ENCODE results near the gene CRB3. TPM values are rescaled to one million over a fixed set of nuclear protein-coding genes. Genes with fewer than 3 reads are reported as not detected.
"Not testable (repeated sequence)": the region's sequence is repeated elsewhere in the genome, so short reads cannot be mapped to it uniquely, and the experiment has no call there.

The CRB3 gene
- total RNA-seq, 1 experiment from 2014 or later, result 0.34 TPM

- not testable (repeated sequence) for H4K20me1 ChIP-seq (ENCODE audit: insufficient read depth, low read depth, low read length); H2AFZ ChIP-seq (ENCODE audit: low read length); H3K4me2 ChIP-seq (ENCODE audit: low read depth, low read length, poor library complexity, severe bottlenecking); H3K79me2 ChIP-seq (ENCODE audit: low read length); H3K9me2 ChIP-seq (replicated peaks; ENCODE audit: insufficient read depth, low read length); H3K36me3 ChIP-seq (ENCODE audit: insufficient read depth, low read length); DNase-seq; H3K9me3 ChIP-seq (ENCODE audit: low read length); H3K4me1 ChIP-seq (ENCODE audit: low read length); H3K4me3 ChIP-seq (ENCODE audit: low read length); H3K27ac ChIP-seq (ENCODE audit: low read length); H3K9ac ChIP-seq (ENCODE audit: low read length); H3K27me3 ChIP-seq (ENCODE audit: low read length)
Measured at GRCh38 chr19:6428692-6429418, 35.2 kb upstream of the CRB3 start.

DNA sequence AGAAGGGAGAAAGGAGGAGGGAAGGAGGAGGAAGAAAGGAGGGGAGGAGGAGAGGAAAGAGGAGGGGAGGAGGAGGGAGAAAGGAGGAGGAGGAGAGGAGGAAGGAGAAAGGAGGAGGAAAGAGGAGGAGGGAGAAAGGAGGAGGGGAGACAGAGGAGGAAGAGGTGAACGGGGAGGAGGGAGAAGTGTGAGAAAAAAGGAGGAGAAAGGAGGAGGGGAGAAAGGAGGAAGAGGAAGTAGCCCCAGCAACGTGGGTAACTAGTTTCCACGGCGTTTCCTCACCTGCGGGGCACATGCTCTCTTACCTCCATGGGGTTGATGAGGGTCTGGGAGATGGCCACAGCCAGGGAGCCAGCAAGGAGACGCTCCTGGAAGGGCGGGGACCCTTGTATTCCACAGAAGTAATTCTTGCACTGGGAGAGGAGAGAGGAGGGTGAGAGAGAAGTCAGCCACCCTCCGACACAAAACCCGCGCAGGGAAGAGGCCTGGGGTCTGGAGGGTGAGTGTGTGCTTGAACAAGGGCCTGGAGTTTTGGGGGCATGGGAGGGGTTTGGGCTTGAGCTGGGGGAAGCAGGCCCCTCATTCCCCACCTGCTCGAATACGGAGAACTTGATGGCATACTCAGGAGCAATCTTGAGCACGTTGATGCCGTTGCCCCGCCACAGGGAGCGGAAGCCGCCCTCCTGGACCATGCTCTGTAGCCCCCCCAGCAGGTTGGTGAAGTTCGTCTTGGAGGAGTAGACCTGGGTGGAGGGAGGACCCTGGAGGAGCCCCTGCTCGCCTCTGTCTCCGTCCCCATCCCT, 34.5 kb upstream of the CRB3 start:
- H3K36me3 ChIP-seq (ENCODE audit: insufficient read depth, low read length), result no peaks in the 10 kb centered on the region
- H3K9me2 ChIP-seq (replicated peaks; ENCODE audit: insufficient read depth, low read length), result no peaks in the 10 kb centered on the region
- no peaks in the 10 kb centered on the region for H3K79me2 ChIP-seq (ENCODE audit: low read length)
- H4K20me1 ChIP-seq (ENCODE audit: insufficient read depth, low read depth, low read length), result no peaks in the 10 kb centered on the region
- peak; percentile 67 for DNase-seq
- H3K4me2 ChIP-seq (ENCODE audit: low read depth, low read length, poor library complexity, severe bottlenecking), result no peak overlapping the region
- H3K4me3 ChIP-seq (ENCODE audit: low read length), result no peak overlapping the region
- H3K27ac ChIP-seq (ENCODE audit: low read length), result no peak overlapping the region
- no peaks in the 10 kb centered on the region for H3K9me3 ChIP-seq (ENCODE audit: low read length)
- peaks cover 7% of the 10 kb centered on the region for H3K4me1 ChIP-seq (ENCODE audit: low read length)
- no peaks in the 10 kb centered on the region for H3K27me3 ChIP-seq (ENCODE audit: low read length)
- H2AFZ ChIP-seq (ENCODE audit: low read length), result peak overlapping the region; percentile 53; the same call in 1 of the 2 replicates
- H3K9ac ChIP-seq (ENCODE audit: low read length), result no peak overlapping the region

DNA sequence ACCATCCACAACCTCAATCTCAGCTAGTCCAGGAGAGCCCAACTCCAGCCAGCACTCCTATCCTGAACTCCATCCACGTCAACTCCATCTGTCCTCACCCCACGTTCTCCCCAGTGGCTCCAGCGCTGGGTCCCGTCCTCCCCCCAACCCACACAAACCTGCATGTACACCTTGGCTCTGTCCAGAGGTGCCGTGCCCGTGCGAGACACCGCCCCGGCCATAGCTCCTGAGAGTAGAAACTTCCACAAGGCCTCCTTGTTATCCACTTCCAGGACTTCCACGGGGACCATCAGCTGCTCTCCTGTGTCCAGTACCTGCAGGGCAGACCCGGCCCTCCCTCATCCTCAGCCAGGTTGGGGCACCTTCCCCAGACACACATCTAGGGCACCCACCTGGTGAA, 32.2 kb upstream of the CRB3 start:
- no peak overlapping the region for H3K4me2 ChIP-seq (ENCODE audit: low read depth, low read length, poor library complexity, severe bottlenecking)
- no peaks in the 10 kb centered on the region for H4K20me1 ChIP-seq (ENCODE audit: insufficient read depth, low read depth, low read length)
- no peak overlapping the region for H3K4me3 ChIP-seq (ENCODE audit: low read length)
- no peak overlapping the region for H3K27ac ChIP-seq (ENCODE audit: low read length)
- no peaks in the 10 kb centered on the region for H3K79me2 ChIP-seq (ENCODE audit: low read length)
- no peak overlapping the region for H3K9ac ChIP-seq (ENCODE audit: low read length)
- H3K27me3 ChIP-seq (ENCODE audit: low read length), result no peaks in the 10 kb centered on the region
- no peaks in the 10 kb centered on the region for H3K9me3 ChIP-seq (ENCODE audit: low read length)
- DNase-seq, result no peak
- H3K4me1 ChIP-seq (ENCODE audit: low read length), result no peaks in the 10 kb centered on the region
- no peaks in the 10 kb centered on the region for H3K9me2 ChIP-seq (replicated peaks; ENCODE audit: insufficient read depth, low read length)
- no peak overlapping the region for H2AFZ ChIP-seq (ENCODE audit: low read length)
- H3K36me3 ChIP-seq (ENCODE audit: insufficient read depth, low read length), result no peaks in the 10 kb centered on the region

DNA sequence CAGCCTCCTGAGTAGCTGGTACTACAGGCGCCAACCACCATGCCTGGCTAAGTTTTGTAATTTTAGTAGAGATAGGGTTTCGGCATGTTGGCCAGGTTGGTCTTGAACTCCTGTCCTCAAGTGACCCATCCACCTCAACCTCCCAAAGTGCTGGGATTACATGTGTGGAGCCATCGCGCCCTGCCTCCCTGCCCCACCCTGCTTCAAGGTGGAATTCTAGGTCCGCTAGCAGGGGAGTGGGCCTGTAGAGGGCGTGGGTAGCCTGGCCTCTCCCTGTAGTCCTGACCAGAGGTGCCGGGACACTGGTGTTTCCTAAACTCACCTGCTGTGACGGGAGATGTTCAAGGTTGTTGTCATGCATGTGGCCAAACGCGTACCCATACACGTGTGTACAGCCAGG, 30.9 kb upstream of the CRB3 start:
- Histone ChIP-seq H3K4me3 (ENCODE audit: low read length) (no peak overlapping the region), H3K9me3 (ENCODE audit: low read length) (no peaks in the 10 kb centered on the region)

GRCh38 chr19:6433663-6434062, 30.4 kb upstream of the CRB3 start, which contains the start of gene SLC25A41:
Gene SLC25A41, minus strand, starts transcription at chr19:6433763. Its CDS starts 70 bp downstream, at chr19:6433693.
- no peak within 1 kb of the TSS for H3K4me3 ChIP-seq (ENCODE audit: low read length)
- no peaks in the 10 kb centered on the region for H3K9me3 ChIP-seq (ENCODE audit: low read length)
- H3K27me3 ChIP-seq (ENCODE audit: low read length), result no peaks in the 10 kb centered on the region
- H3K27ac ChIP-seq (ENCODE audit: low read length), result no peak within 1 kb of the TSS
- H3K36me3 ChIP-seq (ENCODE audit: insufficient read depth, low read length), result no peaks in the 10 kb centered on the region
- DNase-seq, result no peak
- H3K4me1 ChIP-seq (ENCODE audit: low read length), result no peaks in the 10 kb centered on the region
- no peak within 1 kb of the TSS for H3K9ac ChIP-seq (ENCODE audit: low read length)
- no peak within 1 kb of the TSS for H3K4me2 ChIP-seq (ENCODE audit: low read depth, low read length, poor library complexity, severe bottlenecking)
- H3K79me2 ChIP-seq (ENCODE audit: low read length), result no peaks in the 10 kb centered on the region
- no peaks in the 10 kb centered on the region for H4K20me1 ChIP-seq (ENCODE audit: insufficient read depth, low read depth, low read length)
- H3K9me2 ChIP-seq (replicated peaks; ENCODE audit: insufficient read depth, low read length), result no peaks in the 10 kb centered on the region
- H2AFZ ChIP-seq (ENCODE audit: low read length), result no peak within 1 kb of the TSS

More for the DNA sequence above, 30.9 kb upstream of the CRB3 start:
- H3K27ac ChIP-seq (ENCODE audit: low read length), result no peak overlapping the region
- no peak for DNase-seq
- no peaks in the 10 kb centered on the region for H3K79me2 ChIP-seq (ENCODE audit: low read length)
- H3K27me3 ChIP-seq (ENCODE audit: low read length), result no peaks in the 10 kb centered on the region
- H4K20me1 ChIP-seq (ENCODE audit: insufficient read depth, low read depth, low read length), result no peaks in the 10 kb centered on the region
- no peaks in the 10 kb centered on the region for H3K9me2 ChIP-seq (replicated peaks; ENCODE audit: insufficient read depth, low read length)
- H3K9ac ChIP-seq (ENCODE audit: low read length), result no peak overlapping the region
- no peaks in the 10 kb centered on the region for H3K36me3 ChIP-seq (ENCODE audit: insufficient read depth, low read length)
- no peaks in the 10 kb centered on the region for H3K4me1 ChIP-seq (ENCODE audit: low read length)
- no peak overlapping the region for H2AFZ ChIP-seq (ENCODE audit: low read length)
- H3K4me2 ChIP-seq (ENCODE audit: low read depth, low read length, poor library complexity, severe bottlenecking), result no peak overlapping the region

- H4K20me1 ChIP-seq (ENCODE audit: insufficient read depth, low read depth, low read length), result no peaks in the 10 kb centered on the region
- H3K9me2 ChIP-seq (replicated peaks; ENCODE audit: insufficient read depth, low read length), result no peaks in the 10 kb centered on the region
- H3K9me3 ChIP-seq (ENCODE audit: low read length), result no peaks in the 10 kb centered on the region
- DNase-seq, result no peak
- H3K4me3 ChIP-seq (ENCODE audit: low read length), result no peak overlapping the region
- no peak overlapping the region for H3K9ac ChIP-seq (ENCODE audit: low read length)
- no peak overlapping the region for H3K4me2 ChIP-seq (ENCODE audit: low read depth, low read length, poor library complexity, severe bottlenecking)
- no peak overlapping the region for H3K27ac ChIP-seq (ENCODE audit: low read length)
- no peaks in the 10 kb centered on the region for H3K4me1 ChIP-seq (ENCODE audit: low read length)
- H3K27me3 ChIP-seq (ENCODE audit: low read length), result no peaks in the 10 kb centered on the region
- no peaks in the 10 kb centered on the region for H3K36me3 ChIP-seq (ENCODE audit: insufficient read depth, low read length)
- no peak overlapping the region for H2AFZ ChIP-seq (ENCODE audit: low read length)
- H3K79me2 ChIP-seq (ENCODE audit: low read length), result no peaks in the 10 kb centered on the region
Measured at GRCh38 chr19:6439743-6440142, 24.3 kb upstream of the CRB3 start.

GRCh38 chr19:6440905-6441304, 23.2 kb upstream of the CRB3 start:
- no peaks in the 10 kb centered on the region for H3K36me3 ChIP-seq (ENCODE audit: insufficient read depth, low read length)
- H3K9me2 ChIP-seq (replicated peaks; ENCODE audit: insufficient read depth, low read length), result no peaks in the 10 kb centered on the region
- H3K4me3 ChIP-seq (ENCODE audit: low read length), result no peak overlapping the region
- no peak overlapping the region for H3K4me2 ChIP-seq (ENCODE audit: low read depth, low read length, poor library complexity, severe bottlenecking)
- no peak overlapping the region for H2AFZ ChIP-seq (ENCODE audit: low read length)
- no peaks in the 10 kb centered on the region for H4K20me1 ChIP-seq (ENCODE audit: insufficient read depth, low read depth, low read length)
- no peak overlapping the region for H3K27ac ChIP-seq (ENCODE audit: low read length)
- H3K9me3 ChIP-seq (ENCODE audit: low read length), result no peaks in the 10 kb centered on the region
- no peak overlapping the region for H3K9ac ChIP-seq (ENCODE audit: low read length)
- no peaks in the 10 kb centered on the region for H3K4me1 ChIP-seq (ENCODE audit: low read length)
- no peak for DNase-seq
- no peaks in the 10 kb centered on the region for H3K79me2 ChIP-seq (ENCODE audit: low read length)
- H3K27me3 ChIP-seq (ENCODE audit: low read length), result no peaks in the 10 kb centered on the region

DNA sequence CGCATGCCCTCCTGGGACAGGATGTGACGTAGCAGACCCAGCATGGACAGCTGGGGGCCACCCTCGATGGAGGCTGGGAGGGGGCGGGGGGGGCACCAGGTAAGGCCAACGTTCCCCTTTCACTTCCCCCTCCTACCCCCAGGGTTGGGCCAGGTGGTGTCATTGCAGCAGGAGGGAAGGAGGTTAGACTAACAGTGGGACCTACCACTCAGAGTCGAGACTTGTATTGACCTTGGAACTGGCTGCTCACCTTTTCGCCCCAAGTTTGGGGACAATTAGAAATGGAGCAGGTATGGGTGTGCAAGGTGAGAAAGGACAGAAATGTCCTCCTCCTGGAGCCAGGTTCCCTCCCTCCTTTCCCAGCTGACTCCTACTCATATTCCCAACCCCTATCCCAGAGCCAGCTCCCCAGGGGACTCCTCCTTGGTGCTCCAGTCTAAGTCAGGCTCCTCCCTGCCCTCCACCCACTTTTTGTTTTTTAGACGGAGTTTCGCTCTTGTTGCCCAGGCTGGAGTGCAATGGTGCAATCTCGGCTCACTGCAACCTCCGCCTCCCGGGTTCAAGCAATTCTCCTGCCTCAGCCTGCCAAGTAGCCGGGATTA, 21.9 kb upstream of the CRB3 start:
- H3K4me1 ChIP-seq (ENCODE audit: low read length), result no peaks in the 10 kb centered on the region
- H3K9me2 ChIP-seq (replicated peaks; ENCODE audit: insufficient read depth, low read length), result no peaks in the 10 kb centered on the region
- no peak overlapping the region for H3K4me2 ChIP-seq (ENCODE audit: low read depth, low read length, poor library complexity, severe bottlenecking)
- no peak overlapping the region for H2AFZ ChIP-seq (ENCODE audit: low read length)
- H3K79me2 ChIP-seq (ENCODE audit: low read length), result no peaks in the 10 kb centered on the region
- H3K9me3 ChIP-seq (ENCODE audit: low read length), result no peaks in the 10 kb centered on the region
- no peaks in the 10 kb centered on the region for H3K27me3 ChIP-seq (ENCODE audit: low read length)
- H3K9ac ChIP-seq (ENCODE audit: low read length), result no peak overlapping the region
- H4K20me1 ChIP-seq (ENCODE audit: insufficient read depth, low read depth, low read length), result no peaks in the 10 kb centered on the region
- no peak for DNase-seq
- no peak overlapping the region for H3K4me3 ChIP-seq (ENCODE audit: low read length)
- H3K27ac ChIP-seq (ENCODE audit: low read length), result no peak overlapping the region
- no peaks in the 10 kb centered on the region for H3K36me3 ChIP-seq (ENCODE audit: insufficient read depth, low read length)

Data from Karpas-422 (cell line).